ENCODE measurements around the gene ADCK1.
"Not testable (repeated sequence)": the region's sequence is repeated elsewhere in the genome, so short reads cannot be mapped to it uniquely, and the experiment has no call there.

Gene ADCK1

DNA sequence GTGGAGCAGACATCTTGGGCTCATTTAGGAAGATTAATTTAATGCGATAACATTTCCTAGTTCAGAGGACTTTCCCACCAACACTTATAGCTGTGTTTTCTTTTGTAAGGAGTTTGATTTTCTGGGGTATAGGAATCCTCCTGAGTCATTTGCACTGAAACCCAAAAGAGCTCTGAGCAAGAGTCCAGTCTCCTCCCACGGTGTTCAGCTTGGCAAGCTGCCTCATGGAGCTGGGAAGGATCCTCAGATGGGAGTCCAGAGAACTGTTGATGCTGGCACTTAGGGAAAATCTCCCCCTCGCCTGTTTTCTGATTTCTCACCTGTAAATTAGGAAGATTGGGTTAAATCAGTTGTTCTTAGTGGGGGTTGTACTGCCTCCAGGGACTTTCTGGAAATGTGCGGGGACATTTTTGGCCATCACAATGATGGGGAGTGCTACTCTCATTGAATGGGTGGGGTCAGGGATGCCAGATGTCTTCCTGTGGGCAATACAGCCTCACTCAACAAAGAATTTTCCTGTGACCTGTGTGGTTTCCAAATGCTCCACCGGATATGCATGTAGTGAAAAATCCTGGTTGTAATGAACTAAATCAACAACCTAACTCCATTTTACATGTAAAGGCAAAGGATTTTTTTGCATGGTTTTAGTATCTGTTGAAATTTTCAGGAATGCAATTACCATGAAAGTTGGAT lies 150.6 kb downstream of the ADCK1 start:
- no peak for DNase-seq (ENCODE audit: low read depth in 2 of 2)

DNA sequence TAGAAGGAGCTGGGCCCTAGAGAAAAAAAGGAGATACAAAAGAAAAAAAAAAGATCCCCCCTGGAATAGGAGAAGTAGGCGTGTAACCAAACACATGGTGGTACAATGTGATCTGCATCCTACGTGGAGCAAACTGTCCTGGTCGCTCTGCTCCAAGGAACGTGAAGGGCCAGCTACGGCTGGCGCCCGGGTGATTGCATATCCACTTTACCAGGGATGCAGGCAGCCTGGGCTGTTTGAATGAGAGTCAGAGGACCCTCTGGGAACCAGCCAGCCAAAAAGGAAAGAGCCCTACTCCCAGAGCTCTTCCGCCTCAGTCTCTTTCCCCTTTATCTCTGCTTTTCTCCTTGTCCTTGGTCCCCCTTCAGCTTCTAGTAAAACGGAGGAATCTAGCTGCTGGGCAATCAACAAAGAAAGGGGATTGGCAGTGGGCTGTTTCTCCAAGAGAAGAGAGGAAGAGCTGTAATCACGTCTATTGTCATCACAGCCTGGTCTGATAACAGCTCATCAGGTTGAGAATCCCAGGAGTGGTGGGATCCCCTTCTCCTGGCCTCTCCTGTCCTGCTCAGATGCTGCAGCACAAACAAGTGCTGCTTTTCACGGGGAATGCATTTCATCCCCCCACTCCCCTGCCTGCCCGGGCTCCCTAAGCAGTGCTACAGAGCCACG lies 156.0 kb downstream of the ADCK1 start:
- DNase-seq (ENCODE audit: low read depth in 2 of 2) = no peak

DNA sequence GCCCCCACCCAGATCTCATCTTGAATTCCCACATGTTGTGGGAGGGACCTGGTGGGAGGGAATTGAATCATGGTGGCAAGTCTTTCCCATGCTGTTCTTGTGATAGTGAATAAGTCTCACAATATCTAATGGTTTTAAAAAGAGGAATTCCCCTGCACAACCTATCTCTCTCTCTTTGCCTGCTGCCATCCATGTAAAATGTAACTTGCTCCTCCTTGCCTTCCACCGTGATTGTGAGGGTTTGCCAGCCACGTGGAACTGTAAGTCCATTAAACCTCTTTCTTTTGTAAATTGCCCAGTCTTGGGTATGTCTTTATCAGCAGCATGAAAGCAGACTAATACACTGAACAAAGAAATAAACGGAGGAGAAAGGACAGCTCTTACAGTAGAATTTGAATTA lies 159.8 kb downstream of the ADCK1 start:
- DNase-seq (ENCODE audit: low read depth in 2 of 2) = not testable (repeated sequence)

DNA sequence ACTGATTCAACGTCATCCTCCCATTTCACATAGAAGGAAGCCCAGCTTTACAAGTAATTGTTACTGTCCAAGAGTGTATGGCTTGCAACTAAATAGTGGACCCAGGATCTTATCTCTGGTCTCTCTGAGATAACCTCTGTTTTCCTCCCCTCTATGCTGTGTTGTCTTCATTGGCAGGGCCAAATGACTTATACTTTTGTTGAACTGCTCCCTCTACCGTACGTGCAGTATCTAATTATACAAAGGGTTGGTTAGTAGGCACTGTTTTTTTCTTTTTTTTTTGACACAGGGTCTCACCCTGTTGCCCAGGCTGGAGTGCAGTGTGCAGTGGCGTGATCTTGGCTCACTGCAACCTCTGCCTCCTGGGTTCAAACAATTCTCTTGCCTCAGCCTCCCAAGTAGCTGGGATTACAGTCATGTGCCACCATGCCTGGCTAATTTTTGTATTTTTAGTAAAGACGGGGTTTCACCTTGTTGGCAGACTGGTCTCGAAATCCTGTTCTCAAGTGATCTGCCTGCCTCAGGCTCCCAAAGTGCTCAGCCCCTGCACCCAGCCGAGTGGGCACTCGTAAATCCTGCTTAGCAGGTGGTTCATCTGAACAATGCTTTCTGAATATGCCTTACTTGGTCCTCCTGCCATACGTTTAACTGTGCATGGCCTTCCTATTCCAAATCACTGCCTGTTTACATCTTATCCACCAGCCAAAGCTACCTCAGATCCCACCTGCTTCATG lies 162.1 kb downstream of the ADCK1 start:
- no peak for DNase-seq (ENCODE audit: low read depth in 2 of 2)

DNA sequence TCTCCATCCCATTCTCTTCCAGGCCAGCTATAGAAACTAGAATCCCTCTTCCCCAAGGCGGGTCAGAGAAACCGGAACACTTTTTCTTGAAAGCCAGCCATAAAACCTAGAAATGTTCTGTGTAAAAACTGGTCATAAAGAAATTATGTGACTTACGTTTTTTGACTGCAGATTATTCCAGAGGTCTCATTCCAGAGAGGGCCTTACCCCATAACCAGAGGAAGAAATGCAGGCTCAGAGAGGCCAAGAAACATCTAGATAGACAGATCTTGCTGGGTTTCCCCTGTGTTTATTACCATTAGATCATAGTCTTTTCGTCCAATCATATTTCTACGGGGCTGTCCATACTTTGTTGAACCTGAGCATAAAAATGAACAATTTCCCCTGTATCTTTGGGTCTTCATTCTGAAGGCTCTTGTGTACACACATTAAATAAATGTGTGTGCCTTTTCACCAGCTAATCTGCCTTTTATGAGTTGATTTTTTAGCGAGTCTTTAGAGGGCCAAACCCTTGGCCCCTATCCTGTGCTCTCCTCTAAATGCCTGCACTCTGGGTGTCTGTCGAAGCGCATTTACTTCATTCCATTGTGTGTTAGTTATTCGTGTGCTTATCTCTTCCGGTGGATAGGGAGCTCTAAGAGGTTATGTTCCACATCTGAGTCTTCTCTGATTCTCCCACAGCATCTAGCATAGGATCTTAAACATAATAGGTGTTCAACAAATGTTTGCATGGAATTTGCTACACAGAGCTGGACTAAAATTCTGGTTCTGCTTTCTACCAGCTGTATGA lies 163.0 kb downstream of the ADCK1 start:
- no peak for DNase-seq (ENCODE audit: low read depth in 2 of 2)

DNA sequence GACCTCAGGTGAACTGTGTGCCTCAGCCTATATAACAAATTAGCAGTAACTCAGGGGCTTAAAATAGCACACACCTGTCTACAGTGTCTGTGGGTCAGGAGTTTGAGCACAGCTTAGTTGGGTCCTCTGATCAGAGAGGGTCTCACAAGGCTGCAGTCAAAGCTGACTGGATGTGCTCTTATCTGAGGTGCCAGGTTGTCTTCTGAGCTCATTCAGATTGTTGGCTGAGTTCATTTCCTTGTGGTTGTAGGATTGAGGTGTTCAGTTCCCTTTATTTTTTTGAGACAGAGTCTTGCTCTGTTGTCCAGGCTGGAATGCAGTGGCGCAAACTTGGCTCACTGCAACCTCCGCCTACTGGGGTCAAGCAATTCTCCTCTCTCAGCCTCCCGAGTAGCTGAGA lies 164.7 kb downstream of the ADCK1 start:
- no peak for DNase-seq (ENCODE audit: low read depth in 2 of 2)

DNA sequence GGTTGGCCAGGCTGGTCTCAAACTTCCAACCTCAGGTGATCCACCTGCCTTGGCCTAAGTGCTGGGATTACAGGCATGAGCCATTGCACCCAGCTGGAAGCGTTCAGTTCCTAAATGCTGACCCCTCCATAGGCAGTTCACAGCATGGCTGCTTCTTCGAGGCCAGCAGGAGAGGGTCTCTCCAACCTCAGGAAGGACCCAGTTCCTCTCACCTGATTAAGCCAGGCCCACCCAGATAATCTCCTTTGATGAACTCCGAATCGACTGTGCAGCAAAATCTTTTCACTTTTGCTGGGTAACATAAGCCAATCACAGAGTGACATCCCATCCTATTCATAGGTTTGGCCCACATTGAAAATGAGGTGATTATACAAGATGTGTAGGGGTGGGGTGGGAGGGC lies 165.1 kb downstream of the ADCK1 start:
- no peak for DNase-seq (ENCODE audit: low read depth in 2 of 2)

DNA sequence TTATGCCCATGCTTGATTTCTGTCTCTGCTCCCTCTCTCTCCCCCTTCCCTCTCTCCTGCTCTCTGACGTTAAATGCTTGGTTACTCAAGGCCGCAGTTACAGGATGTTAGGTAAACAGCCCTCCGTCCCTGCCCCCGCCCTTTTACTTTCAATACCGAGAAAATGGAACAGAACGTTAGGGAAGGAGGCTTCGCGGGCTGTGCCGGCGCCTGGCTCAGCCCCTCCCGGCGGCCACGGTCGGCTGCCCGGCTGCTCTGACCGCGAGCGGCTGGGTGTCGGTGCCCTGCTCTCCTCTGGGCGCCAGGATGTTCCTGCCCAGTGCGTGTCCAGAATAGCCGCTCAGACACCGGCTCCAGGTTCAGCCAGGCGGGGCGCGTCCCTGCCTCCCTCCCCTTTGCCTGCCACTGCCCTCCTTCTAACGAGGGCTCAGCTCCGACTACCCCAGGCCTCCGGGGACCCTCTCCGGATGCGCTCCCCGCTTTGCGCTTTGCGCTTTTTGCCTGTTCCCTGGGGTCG lies 166.1 kb downstream of the ADCK1 start:
- DNase-seq (ENCODE audit: low read depth in 2 of 2) = no peak

DNA sequence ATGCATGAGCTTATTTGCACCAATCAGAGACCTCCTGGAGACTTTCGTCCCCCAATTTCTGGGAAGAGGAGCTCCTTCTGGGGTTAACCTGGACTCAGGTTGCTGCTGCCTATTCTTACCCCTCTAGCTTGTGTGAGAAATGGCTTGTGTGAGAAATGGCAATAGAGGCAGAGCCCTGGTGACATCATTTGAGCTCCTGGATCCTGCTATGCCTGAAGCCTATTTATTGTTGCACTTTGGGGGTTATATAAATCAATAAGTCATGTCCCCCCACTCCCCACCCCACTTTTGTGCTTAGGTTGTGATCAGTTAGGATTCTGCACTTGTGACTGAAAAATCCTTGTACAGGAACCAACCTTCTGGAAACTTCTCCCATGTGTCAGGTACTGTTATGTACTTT lies 167.2 kb downstream of the ADCK1 start:
- no peak for DNase-seq (ENCODE audit: low read depth in 2 of 2)

DNA sequence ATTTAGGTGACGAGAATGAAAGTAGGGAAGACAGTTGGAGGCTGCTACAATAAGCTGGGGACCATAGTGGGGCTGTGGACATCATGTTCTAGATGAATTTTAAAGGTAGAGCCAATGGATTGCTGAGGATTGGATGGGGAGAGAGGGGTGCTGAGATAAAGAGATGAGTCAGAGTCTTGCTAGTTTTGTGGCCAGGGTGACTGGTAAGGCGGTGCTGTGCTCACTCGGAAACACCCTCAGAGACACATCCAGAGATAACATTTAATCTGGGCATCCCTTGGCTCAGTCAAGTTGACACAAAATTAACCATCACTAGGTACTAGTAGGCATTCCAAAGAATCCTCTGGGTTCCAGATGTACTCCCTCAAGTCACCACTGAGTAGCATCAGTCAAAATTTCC lies 170.7 kb downstream of the ADCK1 start:
- DNase-seq (ENCODE audit: low read depth in 2 of 2) = no peak

DNA sequence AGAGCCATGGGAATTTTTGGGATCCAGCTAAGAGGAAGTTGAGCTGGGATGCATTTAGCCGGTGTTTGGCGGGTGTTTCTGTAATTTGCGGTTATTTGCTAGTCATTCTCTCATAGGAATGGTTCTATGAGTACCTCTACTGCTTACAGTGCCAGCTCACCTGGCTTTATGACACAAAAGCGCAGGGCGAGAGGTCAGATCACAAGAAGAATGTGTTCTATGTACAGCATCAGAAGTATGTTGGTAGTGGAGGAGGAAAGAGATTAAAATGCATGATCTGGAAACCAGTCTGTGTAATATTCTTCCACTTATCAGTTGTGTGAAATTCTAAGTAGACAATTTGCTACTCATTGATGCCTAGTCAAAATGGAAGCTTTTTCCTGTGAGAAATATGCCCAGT lies 173.3 kb downstream of the ADCK1 start:
- no peak for DNase-seq (ENCODE audit: low read depth in 2 of 2)

DNA sequence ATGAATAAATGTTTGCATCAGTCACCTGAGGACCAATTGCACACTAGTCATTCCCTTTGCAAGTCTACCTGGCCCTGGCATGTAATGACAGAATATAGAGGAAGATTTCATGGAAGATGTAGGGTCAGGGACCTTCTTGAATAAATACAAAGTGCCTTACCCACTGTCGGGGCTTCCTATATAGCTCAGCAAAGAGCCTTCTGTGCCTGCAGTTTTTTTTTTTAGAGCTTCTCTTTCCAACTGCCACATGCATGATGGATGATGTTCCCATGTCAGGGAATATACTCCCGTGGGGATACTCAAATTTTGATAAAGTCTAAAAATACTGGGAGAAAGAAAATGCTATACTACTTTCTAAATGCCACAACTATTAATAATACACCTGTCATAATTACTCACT lies 176.7 kb downstream of the ADCK1 start:
- no peak for DNase-seq (ENCODE audit: low read depth in 2 of 2)

DNA sequence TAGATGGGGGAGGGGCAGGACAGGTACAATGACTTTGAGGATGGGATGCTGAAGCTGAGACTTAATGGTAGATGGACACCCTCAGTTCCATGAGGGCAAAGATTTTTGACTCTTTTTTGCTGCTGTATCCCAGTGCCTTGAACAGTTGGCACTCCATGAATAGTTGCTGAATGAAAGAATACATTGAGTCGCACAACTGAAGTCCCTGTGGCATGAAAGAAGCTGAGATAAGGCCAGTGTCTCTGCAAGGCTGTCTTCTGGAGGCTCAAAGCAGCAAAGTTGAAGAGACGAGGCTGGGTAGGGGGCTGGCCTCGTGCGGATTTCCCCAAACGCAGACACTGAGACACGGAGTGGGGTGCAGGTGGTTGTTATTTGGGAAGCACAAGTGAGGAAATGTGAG lies 179.3 kb downstream of the ADCK1 start:
- no peak for DNase-seq (ENCODE audit: low read depth in 2 of 2)

DNA sequence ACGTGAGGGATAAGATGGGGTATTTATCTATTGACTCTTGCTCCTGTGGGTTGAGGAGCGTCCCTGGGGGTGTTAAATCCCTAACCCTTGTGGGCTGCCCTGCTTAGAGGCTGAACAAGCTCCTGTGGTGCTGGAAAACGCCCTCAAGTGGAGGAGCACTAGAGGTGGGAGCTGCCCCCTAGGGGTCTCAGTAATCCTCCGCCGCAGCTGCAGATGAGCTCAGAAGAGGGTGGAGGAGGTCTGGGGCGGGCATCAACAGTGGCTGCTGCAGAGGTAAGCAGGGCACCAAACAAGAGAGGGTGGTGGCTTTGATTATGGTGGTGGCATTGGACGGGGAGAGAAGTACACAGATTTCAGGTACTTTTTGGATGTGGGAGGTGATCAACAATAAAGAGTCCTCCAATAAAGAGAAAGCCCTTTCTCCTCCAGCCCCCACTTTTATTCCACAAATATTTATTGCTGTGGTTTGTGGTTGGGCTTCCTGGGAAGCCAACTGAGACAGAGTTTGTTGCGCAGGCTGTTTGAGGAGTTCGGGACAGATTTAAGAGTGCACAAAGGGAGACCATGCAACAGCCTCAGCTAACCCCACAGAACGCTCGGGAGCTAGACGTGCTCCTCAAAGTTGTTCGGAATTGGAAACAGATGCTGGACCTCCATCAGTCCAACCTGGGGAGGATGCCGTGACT lies 179.9 kb downstream of the ADCK1 start:
- DNase-seq (ENCODE audit: low read depth in 2 of 2) = no peak

DNA sequence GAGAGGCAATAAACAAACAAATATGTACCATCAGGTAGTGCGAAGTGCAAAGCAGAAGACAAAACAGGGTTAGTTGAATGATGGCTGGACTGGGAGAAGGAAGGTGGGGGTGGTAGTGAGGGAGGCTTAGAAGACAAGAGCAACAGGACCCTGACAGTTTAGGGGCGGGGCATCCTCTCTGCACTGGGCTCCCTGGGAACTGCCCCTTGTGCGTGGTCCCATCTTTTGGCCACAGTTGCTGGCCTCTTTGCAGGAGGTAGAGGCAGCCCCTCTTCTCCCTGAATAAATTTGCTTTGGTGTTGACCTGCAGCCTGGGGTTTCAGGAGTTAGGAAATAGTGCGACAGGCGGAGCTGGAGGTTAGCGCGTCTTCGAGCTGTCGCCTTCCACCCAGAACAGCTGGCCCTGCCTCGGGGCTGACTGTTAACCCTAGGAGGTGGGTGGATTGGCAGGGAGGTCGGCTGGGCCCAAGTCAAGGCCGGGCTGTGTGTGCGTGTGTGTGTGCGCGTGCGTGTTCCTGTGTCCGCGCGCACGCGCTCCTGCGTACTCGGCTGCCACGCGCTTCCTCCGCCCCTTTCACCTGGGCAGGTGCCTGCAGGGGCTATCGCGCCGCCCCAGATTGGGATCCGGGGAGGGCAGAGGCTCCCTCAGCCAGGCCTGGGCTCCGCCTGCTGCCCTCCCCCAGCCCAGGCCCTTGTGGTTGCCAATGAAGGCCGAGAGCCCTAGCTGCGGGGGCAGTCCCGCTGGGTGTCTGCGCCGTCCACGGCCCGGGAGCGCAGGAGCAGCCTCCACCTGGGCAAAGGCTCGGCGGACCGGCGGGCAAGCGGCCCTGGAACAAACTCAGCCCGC lies 180.8 kb downstream of the ADCK1 start:
- no peak for DNase-seq (ENCODE audit: low read depth in 2 of 2)
